Endothelial cell of umbilical vein (primary cell): ENCODE data around the gene LRCH2. TPM values are rescaled to one million over a fixed set of nuclear protein-coding genes. Genes with fewer than 3 reads are reported as not detected.
"Not testable (repeated sequence)": the region's sequence is repeated elsewhere in the genome, so short reads cannot be mapped to it uniquely, and the experiment has no call there.

Experiments
- BruUV-seq: library from RNA; stranded (reverse); fragments of 400-500 nt; replicated peaks from 2 replicates; lab custom pipeline; 2021; lab: Mats Ljungman, UMichigan
- CTCF ChIA-PET: fragments of 300-600, 350-600 bp; sonication (Branson Sonifier 250); formaldehyde crosslinking; loops from one replicate; lab custom pipeline; 2021; ENCODE audit warnings: antibody characterized with exemption, inconsistent platforms; lab: Charles Lee
- POLR2A ChIA-PET: fragments of 300-600, 350-600 bp; sonication (Branson Sonifier 250); formaldehyde crosslinking; loops from one replicate; lab custom pipeline; 2021; ENCODE audit warnings: antibody characterized with exemption, inconsistent platforms; lab: Charles Lee
- DNase-seq: peaks from one replicate; pipeline ENCODE4 v3.0.0-alpha.2; 2011; ENCODE audit warnings: low read depth, low spot score
- FAIRE-seq: peaks from 2 replicates; lab custom pipeline; 2011; peaks lifted over from hg19 to GRCh38; lab: Jason Lieb, UNC
- H2AFZ ChIP-seq: 2 replicates; pipeline ENCODE4 v1.6.0; 2012; ENCODE audit warnings: low read depth, low read length, control low read depth, inconsistent platforms
- H3K27ac ChIP-seq: 2 replicates; pipeline ENCODE4 v1.5.1; 2011; ENCODE audit warnings: low read depth, mild to moderate bottlenecking, control low read depth, low read length, moderate library complexity; ENCODE audit not compliant: insufficient read depth
- H3K27me3 ChIP-seq, 2 experiments: 2 replicates each; pipeline versions ENCODE4 v1.6.0 to v1.6.1; 2011; ENCODE audit warnings: low read length in 2 of 2, mixed read lengths in 1 of 2; ENCODE audit not compliant: control insufficient read depth in 2 of 2, insufficient read depth in 2 of 2
- H3K36me3 ChIP-seq, 2 experiments: 2 replicates in 1 of 2; 3 replicates in 1 of 2; pipeline ENCODE4 v1.5.1; 2011; ENCODE audit warnings: low read length in 2 of 2, mild to moderate bottlenecking in 1 of 2, moderate library complexity in 1 of 2; ENCODE audit not compliant: control insufficient read depth in 2 of 2, insufficient read depth in 2 of 2; ENCODE audit errors: extremely low read depth in 1 of 2
- H3K4me1 ChIP-seq: 3 replicates; pipeline ENCODE4 v1.5.1; 2011; ENCODE audit warnings: mild to moderate bottlenecking, low read length; ENCODE audit not compliant: control insufficient read depth, insufficient read depth; ENCODE audit errors: extremely low read depth
- H3K4me2 ChIP-seq: 2 replicates; pipeline ENCODE4 v1.6.1; 2011; ENCODE audit warnings: low read length, control low read depth, mixed read lengths; ENCODE audit not compliant: insufficient read depth
- H3K4me3 ChIP-seq, 3 experiments: fragments of 200-600 bp in 1 of 3; sonication (generic), shearing (Covaris generic) in 1 of 3; replicated peaks in 1 of 3; 2 replicates each; pipeline ENCODE4 v1.5.1; 2011 to 2016; ENCODE audit warnings: control low read depth in 3 of 3, low read length in 3 of 3, mild to moderate bottlenecking in 2 of 3, inconsistent platforms in 1 of 3, low read depth in 1 of 3, moderate library complexity in 1 of 3; ENCODE audit not compliant: insufficient read depth in 1 of 3
- H3K79me2 ChIP-seq: 2 replicates; pipeline ENCODE4 v1.6.0; 2012; ENCODE audit warnings: low read length, inconsistent platforms; ENCODE audit not compliant: control insufficient read depth, insufficient read depth
- H3K9ac ChIP-seq: replicated peaks from 2 replicates; pipeline ENCODE3; 2011; ENCODE audit warnings: low read length, control low read depth; ENCODE audit not compliant: insufficient read depth; ENCODE audit errors: extremely low read depth
- H3K9me1 ChIP-seq: replicated peaks from 3 replicates; pipeline ENCODE4 v1.6.0; 2011; ENCODE audit warnings: mild to moderate bottlenecking, low read length; ENCODE audit not compliant: control insufficient read depth, insufficient read depth; ENCODE audit errors: extremely low read depth
- H3K9me3 ChIP-seq: replicated peaks from 2 replicates; pipeline ENCODE4 v1.5.1; 2012; ENCODE audit warnings: low read length, inconsistent platforms; ENCODE audit not compliant: control insufficient read depth, insufficient read depth
- H4K20me1 ChIP-seq: replicated peaks from 2 replicates; pipeline ENCODE3; 2011; ENCODE audit warnings: mild to moderate bottlenecking, low read length; ENCODE audit not compliant: control insufficient read depth, insufficient read depth; ENCODE audit errors: extremely low read depth
- EZH2 ChIP-seq: IDR thresholded peaks from 2 replicates; pipeline ENCODE4 v1.6.1; 2012; ENCODE audit warnings: borderline replicate concordance, low read depth, mild to moderate bottlenecking, moderate library complexity, low read length, inconsistent platforms; ENCODE audit not compliant: severe bottlenecking
- FOS ChIP-seq: IDR thresholded peaks from 2 replicates; pipeline ENCODE4 v1.6.1; 2011; ENCODE audit warnings: mild to moderate bottlenecking, low read length, moderate library complexity, borderline replicate concordance; ENCODE audit not compliant: insufficient read depth
- GATA2 ChIP-seq: IDR thresholded peaks from 2 replicates; pipeline ENCODE4 v1.7.0; 2011; ENCODE audit warnings: low read depth, mild to moderate bottlenecking, moderate library complexity, mixed read lengths, low read length; ENCODE audit not compliant: insufficient read length, insufficient read depth
- JUN ChIP-seq: IDR thresholded peaks from 2 replicates; pipeline ENCODE4 v1.6.1; 2011; ENCODE audit warnings: borderline replicate concordance, low read depth; ENCODE audit not compliant: insufficient read length, insufficient read depth
- MAX ChIP-seq: IDR thresholded peaks from 2 replicates; pipeline ENCODE4 v1.6.1; 2011; ENCODE audit not compliant: insufficient read depth, insufficient read length
- MYC ChIP-seq: IDR thresholded peaks from one replicate; pipeline ENCODE4 v1.6.1; 2011; ENCODE audit warnings: mild to moderate bottlenecking, low read depth, low read length
- POLR2A ChIP-seq: IDR thresholded peaks from 2 replicates; pipeline ENCODE4 v1.6.1; 2012; ENCODE audit warnings: low read depth, mild to moderate bottlenecking, control low read depth, low read length
- POLR2AphosphoS5 ChIP-seq: IDR thresholded peaks from 2 replicates; pipeline ENCODE4 v1.6.1; 2012; ENCODE audit warnings: low read depth, mild to moderate bottlenecking, control low read depth, low read length, moderate library complexity; ENCODE audit not compliant: insufficient read depth
- dilution Hi-C: fragments of 300-500 bp; cut with MboI; formaldehyde crosslinking; loops from one replicate; pipeline ENCODE4 v1.15.0; 2019; ENCODE audit warnings: low sequenced_read_pairs; ENCODE audit not compliant: extremely low pct_ligation_motif_present
- intact Hi-C: fragments of 100-400 bp; cut with micrococcal nuclease; formaldehyde crosslinking; loops from one replicate; pipeline ENCODE4 v1.10.0; 2022
- polyA plus RNA-seq, 4 experiments: library from polyadenylated mRNA; depleted of rRNA in 3 of 4; stranded (reverse) in 3 of 4; unstranded in 1 of 4; fragments of >200 nt; gene quantifications; 2 replicates each; pipeline versions ENCODE4 v1.2.1 to v1.2.3, GENCODE V29; 2011 to 2012; ENCODE audit warnings: missing spikeins in 1 of 4
- total RNA-seq: library from RNA; stranded (reverse); gene quantifications from 2 replicates; pipeline ENCODE4 v1.2.3, GENCODE V29; 2021
- TF ChIP-seq, protein P1 (sequence below), 2 donors: IDR thresholded peaks; 1 replicate in 1 of 2; 2 replicates in 1 of 2; pipeline ENCODE4 v1.5.1; 2011; ENCODE audit warnings: low read length in 2 of 2, mild to moderate bottlenecking in 2 of 2, moderate library complexity in 2 of 2, control low read depth in 1 of 2, inconsistent platforms in 1 of 2, low read depth in 1 of 2; ENCODE audit not compliant: insufficient read depth in 1 of 2; ENCODE audit errors: extremely low read depth in 1 of 2

LRCH2 gene
- total and polyA plus RNA-seq, 2 donors (not counting 3 experiments of a cell fraction or from before 2014, with no cell fraction given) = 1.1 to 4.6 TPM

- CTCF ChIA-PET = interaction anchor here (0.8 kb wide), 1 partner anchor 112 kb away, joined by 3 read pairs; no protein-coding TSS in a partner anchor
- no peak for FAIRE-seq
- intact Hi-C loops = no loop called here
Measured at GRCh38 chrX:115214151-115214550, 19.7 kb downstream of the LRCH2 start.

GRCh38 chrX:115209547-115209946 lies 24.3 kb downstream of the LRCH2 start:
- H3K79me2 ChIP-seq, H2AFZ ChIP-seq, BruUV-seq, H3K27ac ChIP-seq, H3K9me3 ChIP-seq, H3K27me3 ChIP-seq, H3K9ac ChIP-seq, DNase-seq, H3K36me3 ChIP-seq, H3K4me3 ChIP-seq, H3K9me1 ChIP-seq, POLR2A ChIA-PET, FAIRE-seq, H3K4me1 ChIP-seq, H4K20me1 ChIP-seq, H3K4me2 ChIP-seq, dilution Hi-C loops, CTCF ChIA-PET, intact Hi-C loops: not testable (repeated sequence)

More at GRCh38 chrX:115214151-115214550, 19.7 kb downstream of the LRCH2 start:
- H3K4me2 ChIP-seq = no peak overlapping the region
- DNase-seq = no peak
- no peak overlapping the region for H3K9ac ChIP-seq
- H3K27ac ChIP-seq = no peak overlapping the region
- no peaks in the 10 kb centered on the region for H3K36me3 ChIP-seq
- H3K4me3 ChIP-seq = no peak overlapping the region
- H3K9me3 ChIP-seq = no peaks in the 10 kb centered on the region
- no peaks in the 10 kb centered on the region for H3K79me2 ChIP-seq
- POLR2A ChIA-PET = no interaction called here
- no peaks in the 10 kb centered on the region for H3K4me1 ChIP-seq
- dilution Hi-C loops = no loop called here
- no peaks in the 10 kb centered on the region for H3K9me1 ChIP-seq
- TF ChIP-seq GATA2 = no peak
- TF ChIP-seq MYC = no peak
- no peak for TF ChIP-seq JUN
- TF ChIP-seq, protein P1, sequence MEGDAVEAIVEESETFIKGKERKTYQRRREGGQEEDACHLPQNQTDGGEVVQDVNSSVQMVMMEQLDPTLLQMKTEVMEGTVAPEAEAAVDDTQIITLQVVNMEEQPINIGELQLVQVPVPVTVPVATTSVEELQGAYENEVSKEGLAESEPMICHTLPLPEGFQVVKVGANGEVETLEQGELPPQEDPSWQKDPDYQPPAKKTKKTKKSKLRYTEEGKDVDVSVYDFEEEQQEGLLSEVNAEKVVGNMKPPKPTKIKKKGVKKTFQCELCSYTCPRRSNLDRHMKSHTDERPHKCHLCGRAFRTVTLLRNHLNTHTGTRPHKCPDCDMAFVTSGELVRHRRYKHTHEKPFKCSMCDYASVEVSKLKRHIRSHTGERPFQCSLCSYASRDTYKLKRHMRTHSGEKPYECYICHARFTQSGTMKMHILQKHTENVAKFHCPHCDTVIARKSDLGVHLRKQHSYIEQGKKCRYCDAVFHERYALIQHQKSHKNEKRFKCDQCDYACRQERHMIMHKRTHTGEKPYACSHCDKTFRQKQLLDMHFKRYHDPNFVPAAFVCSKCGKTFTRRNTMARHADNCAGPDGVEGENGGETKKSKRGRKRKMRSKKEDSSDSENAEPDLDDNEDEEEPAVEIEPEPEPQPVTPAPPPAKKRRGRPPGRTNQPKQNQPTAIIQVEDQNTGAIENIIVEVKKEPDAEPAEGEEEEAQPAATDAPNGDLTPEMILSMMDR (IDR thresholded peaks at IDR 0.05; ENCODE audit: extremely low read depth in 1 of 2, insufficient read depth in 1 of 2, low read depth in 1 of 2, low read length in 2 of 2) = no peak
- TF ChIP-seq EZH2 = no peak
- TF ChIP-seq POLR2A = no peak
- no peak for TF ChIP-seq POLR2AphosphoS5
- no peak for TF ChIP-seq FOS
- no peak for TF ChIP-seq MAX
- H2AFZ ChIP-seq = no peak overlapping the region
- no peaks in the 10 kb centered on the region for H3K27me3 ChIP-seq
- BruUV-seq = no TSS peak
- no peaks in the 10 kb centered on the region for H4K20me1 ChIP-seq
